Lung (tissue), 12 donors: ENCODE measurements around the gene TGFBI. TPM values are rescaled to one million over a fixed set of nuclear protein-coding genes. Genes with fewer than 3 reads are reported as not detected.

Experiments
- ATAC-seq: fragments of 200-7000 bp; cut with Tn5 transposase; one replicate; pipeline ENCODE4 v1.9.1; 2020; ENCODE audit warnings: moderate number of reproducible peaks; ENCODE audit not compliant: insufficient read depth, low FRiP score
- DNase-seq, 3 donors: peaks; one replicate each; pipeline ENCODE4 v3.0.0-alpha.2; 2013 to 2017
- H3K27ac ChIP-seq, 2 donors: one replicate each; pipeline ENCODE4 v1.5.1; 2013; ENCODE audit warnings: mild to moderate bottlenecking in 2 of 2, moderate library complexity in 2 of 2, control low read depth in 1 of 2, inconsistent platforms in 1 of 2, low read depth in 1 of 2, low read length in 1 of 2
- H3K27me3 ChIP-seq, 3 donors: one replicate each; pipeline ENCODE4 v1.5.1; 2013; ENCODE audit warnings: low read length in 2 of 3; ENCODE audit not compliant: control insufficient read depth in 3 of 3, insufficient read depth in 3 of 3
- H3K36me3 ChIP-seq, 4 donors: one replicate each; pipeline ENCODE4 v1.5.1; 2013; ENCODE audit warnings: low read length in 4 of 4, mild to moderate bottlenecking in 1 of 4, moderate library complexity in 1 of 4; ENCODE audit not compliant: control insufficient read depth in 4 of 4, insufficient read depth in 4 of 4
- H3K4me1 ChIP-seq, 5 donors: one replicate each; pipeline ENCODE4 v1.5.1; 2013; ENCODE audit warnings: low read length in 5 of 5, mild to moderate bottlenecking in 2 of 5, moderate library complexity in 1 of 5; ENCODE audit not compliant: control insufficient read depth in 5 of 5, insufficient read depth in 5 of 5
- H3K4me3 ChIP-seq: one replicate; pipeline ENCODE4 v1.5.1; 2013; ENCODE audit warnings: mild to moderate bottlenecking, control low read depth, moderate library complexity
- H3K9ac ChIP-seq, 2 donors: one replicate each; pipeline ENCODE4 v1.5.1; 2013; ENCODE audit warnings: low read length in 2 of 2, control low read depth in 1 of 2; ENCODE audit not compliant: insufficient read depth in 1 of 2
- H3K9me3 ChIP-seq, 4 donors: one replicate each; pipeline ENCODE4 v1.5.1; 2013; ENCODE audit warnings: low read length in 3 of 4, mild to moderate bottlenecking in 1 of 4, moderate library complexity in 1 of 4; ENCODE audit not compliant: control insufficient read depth in 4 of 4, insufficient read depth in 3 of 4
- CTCF ChIP-seq: IDR thresholded peaks from 2 replicates; pipeline ENCODE4 v1.5.1; 2012; ENCODE audit warnings: mild to moderate bottlenecking; ENCODE audit errors: control extremely low read depth, extremely low read depth
- whole genome bisulfite sequencing, 2 donors: extraction: QIAGEN DNeasy Blood & Tissue Kit; methylation state at CpG; one replicate each; pipeline ENCODE4 v1.1.7; 2013; 5-methylcytosine and 5-hydroxymethylcytosine counted together
- polyA plus RNA-seq, 2 donors: library from polyadenylated mRNA; stranded (reverse); fragments of 200-250 nt; gene quantifications; one replicate each; pipeline ENCODE4 v1.2.1, GENCODE V29; 2013
- total RNA-seq, 2 donors: library from RNA; depleted of rRNA in 1 of 2; stranded (reverse); fragments of >200 nt in 1 of 2; gene quantifications; one replicate each; pipeline ENCODE4 v1.2.1, GENCODE V29; 2014 to 2021
- donor health status: control.
- donor health status: control.
- donor health status: Bipolar disorder and iron deficiency.
- donor health status: healthy.
- donor health status: DM: yes; HTN: yes; CAD: no.

TGFBI gene
- total and polyA plus RNA-seq, 4 donors = 96.4 to 146 (median 111) TPM

DNA sequence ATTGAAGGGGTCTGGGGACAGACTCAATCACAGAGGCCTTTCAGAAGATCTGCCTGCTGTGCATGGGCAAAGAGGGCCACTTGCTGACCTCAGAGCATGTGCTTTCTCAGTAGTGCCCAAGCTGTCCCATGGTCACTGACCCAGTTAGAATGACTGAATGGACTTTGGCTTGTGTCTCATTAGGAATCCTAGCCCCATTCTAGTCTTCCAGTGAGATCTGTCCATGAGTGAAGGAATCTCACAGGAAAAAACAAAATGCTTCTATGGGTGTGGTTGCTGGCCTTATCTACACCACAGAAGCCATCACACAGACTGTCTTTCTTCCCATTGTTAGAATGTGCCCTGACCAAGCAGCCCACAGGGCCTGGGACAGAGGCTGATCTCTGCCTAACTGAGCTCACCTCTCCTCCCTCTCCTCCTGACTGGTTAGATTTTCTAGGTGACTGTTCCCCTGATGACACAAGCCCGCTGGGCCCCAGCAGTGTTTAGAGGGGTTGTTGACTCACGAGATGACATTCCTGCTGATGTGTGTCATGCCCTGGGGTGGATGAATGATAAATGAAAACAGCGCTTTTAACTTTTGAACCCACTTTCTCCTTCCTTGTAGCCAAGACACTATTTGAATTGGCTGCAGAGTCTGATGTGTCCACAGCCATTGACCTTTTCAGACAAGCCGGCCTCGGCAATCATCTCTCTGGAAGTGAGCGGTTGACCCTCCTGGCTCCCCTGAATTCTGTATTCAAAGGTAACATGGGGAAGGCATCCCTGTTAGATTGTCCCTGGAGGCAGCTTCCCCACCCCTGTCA, 24.8 kb downstream of the TGFBI start:
- no peaks in the 10 kb centered on the region for H3K27me3 ChIP-seq
- peak in 2 of 3 donors; percentile 36 to 37 for DNase-seq
- peaks cover 0 to 3% (median 1%) of the 10 kb centered on the region in 4 donors for H3K36me3 ChIP-seq
- WGBS, 2 donors = 58 to 92% methylated on average over 6 of the region's 6 CpGs
- TF ChIP-seq CTCF = no peak
- H3K9me3 ChIP-seq = peaks cover 0 to 3% (median 0%) of the 10 kb centered on the region in 4 donors
- peak overlapping the region in 1 of 2 donors; percentile 55 for H3K27ac ChIP-seq
- H3K4me3 ChIP-seq = no peak overlapping the region
- peak; percentile 55 for ATAC-seq
- H3K9ac ChIP-seq = peak overlapping the region in 1 of 2 donors; percentile 37
- peaks cover 0 to 56% (median 31%) of the 10 kb centered on the region in 5 donors for H3K4me1 ChIP-seq

- Histone ChIP-seq H3K4me1 (peaks cover 0 to 63% (median 31%) of the 10 kb centered on the region in 5 donors), H3K36me3 (peaks cover 0 to 3% (median 1%) of the 10 kb centered on the region in 4 donors), H3K27ac (peak overlapping the region in 1 of 2 donors; percentile 52), H3K27me3 (no peaks in the 10 kb centered on the region), H3K4me3 (no peak overlapping the region), H3K9me3 (no peaks in the 10 kb centered on the region), H3K9ac (peak overlapping the region in 1 of 2 donors; percentile 37)
- TF ChIP-seq CTCF = no peak
- peak; percentile 52 to 89 (median 81) for DNase-seq
- ATAC-seq = no peak
- 73 to 88% methylated on average over 7 of the region's 7 CpGs for WGBS, 2 donors
These were observed 25.6 kb downstream of the TGFBI start for GRCh38 chr5:136054142-136055019.

GRCh38 chr5:136055612-136056309, 27.0 kb downstream of the TGFBI start:
- no peak overlapping the region for H3K4me3 ChIP-seq
- H3K36me3 ChIP-seq = peaks cover 0 to 4% (median 0%) of the 10 kb centered on the region in 4 donors
- 82 to 91% methylated on average over 14 of the region's 14 CpGs for WGBS, 2 donors
- H3K9me3 ChIP-seq = no peaks in the 10 kb centered on the region
- no peak overlapping the region for H3K27ac ChIP-seq
- DNase-seq = no peak
- H3K27me3 ChIP-seq = no peaks in the 10 kb centered on the region
- TF ChIP-seq CTCF = no peak
- peaks cover 0 to 66% (median 31%) of the 10 kb centered on the region in 5 donors for H3K4me1 ChIP-seq
- H3K9ac ChIP-seq = no peak overlapping the region
- no peak for ATAC-seq
